HUES48 (cell line): Measurements from ENCODE around the gene SPINT1.

Experiments
- H3K27ac ChIP-seq: one replicate; pipeline ENCODE4 v1.7.0; 2013; ENCODE audit warnings: low read depth, low read length, inconsistent platforms
- H3K27me3 ChIP-seq: 2 replicates; pipeline ENCODE4 v1.6.1; 2013; ENCODE audit warnings: mild to moderate bottlenecking, low read length; ENCODE audit not compliant: control insufficient read depth, insufficient read depth
- H3K36me3 ChIP-seq: 2 replicates; pipeline ENCODE4 v1.6.1; 2013; ENCODE audit warnings: low read length; ENCODE audit not compliant: control insufficient read depth, insufficient read depth
- H3K4me1 ChIP-seq: 2 replicates; pipeline ENCODE4 v1.6.1; 2013; ENCODE audit warnings: mild to moderate bottlenecking, low read length; ENCODE audit not compliant: control insufficient read depth, insufficient read depth
- H3K4me3 ChIP-seq: 2 replicates; pipeline ENCODE4 v1.5.1; 2013; ENCODE audit warnings: mild to moderate bottlenecking, low read depth, low read length
- H3K9ac ChIP-seq: 2 replicates; pipeline ENCODE4 v1.6.1; 2013; ENCODE audit warnings: mild to moderate bottlenecking, low read depth, low read length, moderate library complexity
- H3K9me3 ChIP-seq: 2 replicates; pipeline ENCODE4 v1.6.1; 2013; ENCODE audit warnings: low read length; ENCODE audit not compliant: control insufficient read depth, insufficient read depth

The SPINT1 gene, protein sequence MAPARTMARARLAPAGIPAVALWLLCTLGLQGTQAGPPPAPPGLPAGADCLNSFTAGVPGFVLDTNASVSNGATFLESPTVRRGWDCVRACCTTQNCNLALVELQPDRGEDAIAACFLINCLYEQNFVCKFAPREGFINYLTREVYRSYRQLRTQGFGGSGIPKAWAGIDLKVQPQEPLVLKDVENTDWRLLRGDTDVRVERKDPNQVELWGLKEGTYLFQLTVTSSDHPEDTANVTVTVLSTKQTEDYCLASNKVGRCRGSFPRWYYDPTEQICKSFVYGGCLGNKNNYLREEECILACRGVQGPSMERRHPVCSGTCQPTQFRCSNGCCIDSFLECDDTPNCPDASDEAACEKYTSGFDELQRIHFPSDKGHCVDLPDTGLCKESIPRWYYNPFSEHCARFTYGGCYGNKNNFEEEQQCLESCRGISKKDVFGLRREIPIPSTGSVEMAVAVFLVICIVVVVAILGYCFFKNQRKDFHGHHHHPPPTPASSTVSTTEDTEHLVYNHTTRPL

GRCh38 chr15:40843885-40844695 is at the start of gene SPINT1:
Gene SPINT1 (plus strand): TSS chr15:40844048. CDS start chr15:40844555, 507 bp downstream.
- Histone ChIP-seq H3K9me3 (no peaks in the 10 kb centered on the region), H3K36me3 (peaks cover 26% of the 10 kb centered on the region), H3K9ac (peak within 1 kb of the TSS; percentile 90), H3K27ac (peak within 1 kb of the TSS; percentile 75), H3K27me3 (no peaks in the 10 kb centered on the region), H3K4me1 (peaks cover 30% of the 10 kb centered on the region), H3K4me3 (peak within 1 kb of the TSS; percentile 88)

DNA sequence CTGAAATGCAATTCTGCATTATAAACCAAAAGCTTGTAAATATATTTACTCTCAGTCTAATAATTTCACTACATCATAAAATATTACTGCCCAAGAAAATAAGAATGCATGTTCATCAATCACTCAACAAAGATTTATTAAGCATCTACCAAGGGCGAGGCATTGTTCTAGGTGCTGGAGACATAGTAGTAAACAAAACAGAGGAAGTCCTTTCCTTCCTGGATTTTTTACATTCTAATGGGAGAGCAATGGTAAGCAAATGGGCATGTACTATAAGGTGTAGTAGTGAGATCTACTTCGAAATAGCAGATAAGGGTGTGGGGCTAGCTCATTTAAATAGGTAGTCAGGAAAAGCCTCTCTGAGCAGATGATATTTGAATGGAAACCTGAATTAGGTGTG is 47.8 kb upstream of the SPINT1 start:
- no peaks in the 10 kb centered on the region for H3K9me3 ChIP-seq
- no peak overlapping the region for H3K9ac ChIP-seq
- no peak overlapping the region for H3K27ac ChIP-seq
- no peaks in the 10 kb centered on the region for H3K27me3 ChIP-seq
- H3K4me3 ChIP-seq = no peak overlapping the region
- H3K36me3 ChIP-seq = 0 out of 2 replicates have a peak, but pooled peaks cover 3% of the 10 kb centered on the region
- peaks cover 24% of the 10 kb centered on the region for H3K4me1 ChIP-seq

GRCh38 chr15:40796512-40796911 is 47.3 kb upstream of the SPINT1 start:
- Histone ChIP-seq H3K4me3 (no peak overlapping the region), H3K9me3 (no peaks in the 10 kb centered on the region), H3K27me3 (no peaks in the 10 kb centered on the region), H3K9ac (no peak overlapping the region), H3K27ac (no peak overlapping the region), H3K36me3 (0 out of 2 replicates have a peak, but pooled peaks cover 3% of the 10 kb centered on the region), H3K4me1 (peaks cover 24% of the 10 kb centered on the region)

DNA sequence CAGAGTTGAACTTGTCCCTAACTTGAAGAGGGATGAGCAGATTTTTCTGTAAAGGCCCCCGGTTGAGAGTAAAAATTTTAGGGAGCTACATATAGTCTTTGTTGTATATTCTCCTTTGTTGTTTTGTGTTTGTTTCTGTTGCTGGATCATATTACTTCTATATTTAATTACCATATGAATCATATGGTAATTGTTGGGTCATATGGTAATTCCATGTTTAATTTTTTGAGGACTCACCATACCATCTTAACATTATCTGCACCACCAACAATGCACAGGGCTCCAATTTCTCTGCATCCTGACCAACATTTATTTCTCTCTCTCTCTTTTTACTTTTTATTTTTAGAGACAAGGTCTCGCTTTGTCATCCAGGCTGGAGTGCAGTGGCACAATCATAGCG is 44.3 kb upstream of the SPINT1 start:
- Histone ChIP-seq H3K4me1 (peaks cover 24% of the 10 kb centered on the region), H3K27ac (no peak overlapping the region)

GRCh38 chr15:40803076-40803475 is 40.8 kb upstream of the SPINT1 start:
- Histone ChIP-seq H3K4me3 (no peak overlapping the region), H3K9ac (no peak overlapping the region), H3K9me3 (no peaks in the 10 kb centered on the region), H3K36me3 (no peaks in the 10 kb centered on the region; the same call in 1 of the 2 replicates), H3K27me3 (no peaks in the 10 kb centered on the region), H3K4me1 (peaks cover 17% of the 10 kb centered on the region), H3K27ac (no peak overlapping the region)

More for the DNA sequence above, 44.3 kb upstream of the SPINT1 start:
- Histone ChIP-seq H3K27me3 (no peaks in the 10 kb centered on the region), H3K36me3 (no peaks in the 10 kb centered on the region; the same call in 1 of the 2 replicates), H3K9me3 (no peaks in the 10 kb centered on the region), H3K4me3 (no peak overlapping the region), H3K9ac (no peak overlapping the region)

DNA sequence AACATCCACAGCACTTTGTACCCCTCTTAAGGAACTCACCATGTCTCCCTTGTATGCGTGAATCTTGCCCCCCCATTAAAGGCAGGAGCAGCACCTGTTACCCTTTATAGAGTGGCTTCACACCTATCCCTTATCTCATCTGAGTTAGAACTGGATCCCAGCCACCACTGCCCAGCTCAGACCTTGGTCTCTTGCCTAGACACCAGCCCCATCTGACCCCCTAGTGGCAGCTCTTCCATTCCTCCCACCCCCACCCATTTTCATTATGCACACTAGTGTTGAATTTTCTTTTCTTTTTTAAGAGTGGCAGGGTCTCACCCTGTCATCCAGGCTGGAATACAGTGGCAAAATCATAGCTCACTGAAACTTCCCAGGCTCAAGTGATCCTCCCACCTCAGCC is 40.2 kb upstream of the SPINT1 start:
- no peak overlapping the region for H3K27ac ChIP-seq
- no peak overlapping the region for H3K9ac ChIP-seq
- H3K36me3 ChIP-seq = no peaks in the 10 kb centered on the region; the same call in 1 of the 2 replicates
- no peak overlapping the region for H3K4me3 ChIP-seq
- no peaks in the 10 kb centered on the region for H3K27me3 ChIP-seq
- no peaks in the 10 kb centered on the region for H3K9me3 ChIP-seq
- H3K4me1 ChIP-seq = peaks cover 11% of the 10 kb centered on the region

DNA sequence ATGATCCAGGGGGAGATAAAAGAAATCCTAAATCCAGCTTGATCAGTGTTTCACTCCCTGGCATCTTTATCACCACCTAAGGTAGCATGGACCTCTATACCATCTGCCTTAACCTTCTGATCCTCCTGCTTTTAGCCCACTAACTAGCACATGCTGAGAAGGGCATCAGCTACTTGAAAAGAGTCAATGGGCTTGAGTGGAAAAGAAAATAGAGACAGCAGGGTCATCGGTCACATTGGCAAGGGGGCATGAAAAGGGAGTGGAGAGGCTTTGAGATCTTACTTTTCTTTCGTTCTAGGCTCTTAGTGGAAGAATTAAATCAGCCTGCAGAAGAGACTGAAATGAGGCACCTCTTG is 37.2 kb upstream of the SPINT1 start:
- H3K4me1 ChIP-seq = peaks cover 4% of the 10 kb centered on the region
- H3K9me3 ChIP-seq = no peaks in the 10 kb centered on the region
- peak overlapping the region; percentile 61 for H3K27ac ChIP-seq
- H3K9ac ChIP-seq = peak overlapping the region; percentile 61
- H3K27me3 ChIP-seq = no peaks in the 10 kb centered on the region
- H3K36me3 ChIP-seq = peaks cover 16% of the 10 kb centered on the region
- H3K4me3 ChIP-seq = peak overlapping the region; percentile 84

GRCh38 chr15:40807028-40807887 is 36.6 kb upstream of the SPINT1 start, which contains the start of the genes DNAJC17 and ZFYVE19:
Gene DNAJC17 (minus strand): TSS chr15:40807473. CDS start chr15:40807446, 27 bp downstream.
Gene ZFYVE19 (plus strand): TSS chr15:40807089. CDS start chr15:40807590, 501 bp downstream.
- H3K27ac ChIP-seq = peak within 1 kb of the TSS; percentile 61
- peaks cover 16% of the 10 kb centered on the region for H3K36me3 ChIP-seq
- H3K4me3 ChIP-seq = peak within 1 kb of the TSS; percentile 84
- no peaks in the 10 kb centered on the region for H3K9me3 ChIP-seq
- peak within 1 kb of the TSS; percentile 61 for H3K9ac ChIP-seq
- H3K4me1 ChIP-seq = peaks cover 4% of the 10 kb centered on the region
- no peaks in the 10 kb centered on the region for H3K27me3 ChIP-seq

GRCh38 chr15:40807888-40808461 is 35.9 kb upstream of the SPINT1 start:
- Histone ChIP-seq H3K9ac (no peak overlapping the region; the same call in 1 of the 2 replicates), H3K27me3 (no peaks in the 10 kb centered on the region), H3K4me1 (peaks cover 4% of the 10 kb centered on the region), H3K9me3 (no peaks in the 10 kb centered on the region), H3K36me3 (peaks cover 16% of the 10 kb centered on the region), H3K4me3 (peak overlapping the region; percentile 84), H3K27ac (no peak overlapping the region)
